ENCODE results near the gene PLTP. TPM values are rescaled to one million over a fixed set of nuclear protein-coding genes. Genes with fewer than 3 reads are reported as not detected.

PLTP gene
- total and polyA plus RNA-seq, 2 experiments from 2014 or later, result 108 to 160 TPM

- peaks cover 53% of the 10 kb centered on the region for H3K4me1 Mint-ChIP-seq
- Histone ChIP-seq H3K4me3 (peak overlapping the region; percentile 63), H4K20me1 (replicated peaks; ENCODE audit: insufficient read depth) (no peaks in the 10 kb centered on the region), H3F3A (replicated peaks; ENCODE audit: low read depth) (no peaks in the 10 kb centered on the region), H3K4me2 (peak overlapping the region; percentile 75), H3K36me3 (ENCODE audit: insufficient read depth) (0 out of 2 replicates have a peak, but pooled peaks cover 3% of the 10 kb centered on the region), H3K9me2 (ENCODE audit: insufficient read depth) (no peaks in the 10 kb centered on the region), H2AFZ (no peak overlapping the region), H3K27me3 (ENCODE audit: insufficient read depth) (no peaks in the 10 kb centered on the region), H3K27ac (ENCODE audit: low read depth) (peak overlapping the region; percentile 78), H3K4me1 (ENCODE audit: insufficient read depth) (peaks cover 37% of the 10 kb centered on the region), H3K79me2 (replicated peaks; ENCODE audit: insufficient read depth) (peaks cover 31% of the 10 kb centered on the region)
- H3K27ac Mint-ChIP-seq, result peak overlapping the region; percentile 95
- peak overlapping the region; percentile 94 for H3K4me3 Mint-ChIP-seq
- peaks cover 11% of the 10 kb centered on the region for H3K36me3 Mint-ChIP-seq (ENCODE audit: low read depth)
- DNase-seq (ENCODE audit: low spot score) (peak; percentile 76), ATAC-seq (peak; percentile 43)
- H3K9me3 Mint-ChIP-seq, result no peaks in the 10 kb centered on the region
- TF ChIP-seq CREB1 (CRISPR knock-in tag; IDR thresholded peaks at IDR 0.05; ENCODE audit: low read depth) (peak; percentile 36; the same call in 1 of the 2 replicates), STAT1 (IDR thresholded peaks at IDR 0.05; ENCODE audit: unreplicated experiment) (no peak)
- peaks cover 8% of the 10 kb centered on the region for H3K27me3 Mint-ChIP-seq (ENCODE audit: insufficient read depth, low read depth, poor library complexity)
Measured at GRCh38 chr20:45857882-45858216, 54.1 kb downstream of the PLTP start.

- Histone ChIP-seq H3K36me3 (ENCODE audit: insufficient read depth) (0 out of 2 replicates have a peak, but pooled peaks cover 3% of the 10 kb centered on the region), H3K27ac (ENCODE audit: low read depth) (peak within 1 kb of the TSS; percentile 78), H3F3A (replicated peaks; ENCODE audit: low read depth) (no peaks in the 10 kb centered on the region), H3K79me2 (replicated peaks; ENCODE audit: insufficient read depth) (peaks cover 33% of the 10 kb centered on the region), H3K27me3 (ENCODE audit: insufficient read depth) (no peaks in the 10 kb centered on the region), H4K20me1 (replicated peaks; ENCODE audit: insufficient read depth) (no peaks in the 10 kb centered on the region), H3K4me2 (peak within 1 kb of the TSS; percentile 75), H3K9me2 (ENCODE audit: insufficient read depth) (no peaks in the 10 kb centered on the region), H3K4me1 (ENCODE audit: insufficient read depth) (peaks cover 43% of the 10 kb centered on the region), H2AFZ (no peak within 1 kb of the TSS), H3K4me3 (peak within 1 kb of the TSS; percentile 63)
- DNase-seq (ENCODE audit: low spot score) (peak; percentile 100), ATAC-seq (peak; percentile 89)
- H3K36me3 Mint-ChIP-seq (ENCODE audit: low read depth), result peaks cover 13% of the 10 kb centered on the region
- TF ChIP-seq CREB1 (CRISPR knock-in tag; IDR thresholded peaks at IDR 0.05; ENCODE audit: low read depth) (peak; percentile 82), POLR2AphosphoS5 (IDR thresholded peaks at IDR 0.05; ENCODE audit: low read depth) (peak; percentile 73), ZNF331 (CRISPR knock-in tag; IDR thresholded peaks at IDR 0.05; ENCODE audit: low read depth) (no peak), NANOG (IDR thresholded peaks at IDR 0.05; ENCODE audit: borderline replicate concordance) (no peak), ZNF462 (CRISPR knock-in tag; IDR thresholded peaks at IDR 0.05) (0 out of 2 replicates have a peak, but pooled peaks have one; percentile 13), ETS1 (IDR thresholded peaks at IDR 0.05) (no peak)
- peaks cover 56% of the 10 kb centered on the region for H3K4me1 Mint-ChIP-seq
- no peaks in the 10 kb centered on the region for H3K9me3 Mint-ChIP-seq
- H3K27me3 Mint-ChIP-seq (ENCODE audit: insufficient read depth, low read depth, poor library complexity), result peaks cover 8% of the 10 kb centered on the region
- peak within 1 kb of the TSS; percentile 95 for H3K27ac Mint-ChIP-seq
- peak within 1 kb of the TSS; percentile 94 for H3K4me3 Mint-ChIP-seq
Measured at GRCh38 chr20:45857114-45857881, 54.7 kb downstream of the PLTP start, which contains the start of the genes ACOT8 and ZSWIM3. Gene ACOT8, minus strand, starts transcription at chr20:45857392. Its CDS starts 77 bp downstream, at chr20:45857315. Gene ZSWIM3, plus strand, starts transcription at chr20:45857614. Its CDS starts 212 bp downstream, at chr20:45857826.
